GM19240 (cell line): ENCODE measurements around the gene GOLGA3.
"Not testable (repeated sequence)": the region's sequence is repeated elsewhere in the genome, so short reads cannot be mapped to it uniquely, and the experiment has no call there.

Experiments used
- DNase-seq: peaks from one replicate; pipeline ENCODE4 v3.0.0; 2011; ENCODE audit warnings: low spot score; ENCODE audit not compliant: insufficient read length

GOLGA3 gene

GRCh38 chr12:132781938-132782337 is 46.7 kb downstream of the GOLGA3 start:
- DNase-seq, result no peak

GRCh38 chr12:132779781-132780353 is 48.8 kb downstream of the GOLGA3 start:
- no peak for DNase-seq

- DNase-seq, result no peak
Observed at GRCh38 chr12:132777614-132778013, 51.1 kb downstream of the GOLGA3 start.

- no peak for DNase-seq
Observed at GRCh38 chr12:132776816-132777568, 51.7 kb downstream of the GOLGA3 start.

- not testable (repeated sequence) for DNase-seq
Observed at GRCh38 chr12:132776230-132776625, 52.4 kb downstream of the GOLGA3 start.

GRCh38 chr12:132775502-132776229 is 53.0 kb downstream of the GOLGA3 start:
- no peak for DNase-seq

- no peak for DNase-seq
Observed at GRCh38 chr12:132774646-132775275, 53.9 kb downstream of the GOLGA3 start.

- DNase-seq, result no peak
Observed at GRCh38 chr12:132774159-132774558, 54.5 kb downstream of the GOLGA3 start.

GRCh38 chr12:132773077-132773955 is 55.4 kb downstream of the GOLGA3 start:
- DNase-seq, result no peak

GRCh38 chr12:132772606-132773005 is 56.1 kb downstream of the GOLGA3 start:
- DNase-seq, result peak; percentile 46

GRCh38 chr12:132771126-132771838 is 57.4 kb downstream of the GOLGA3 start:
- DNase-seq, result peak; percentile 45

- no peak for DNase-seq
Observed at GRCh38 chr12:132766380-132767085, 62.1 kb downstream of the GOLGA3 start.

- DNase-seq, result no peak
Observed at GRCh38 chr12:132765361-132765760, 63.3 kb downstream of the GOLGA3 start.

GRCh38 chr12:132764231-132764630 is 64.4 kb downstream of the GOLGA3 start:
- DNase-seq, result no peak

GRCh38 chr12:132761921-132762583 is 66.6 kb downstream of the GOLGA3 start:
- DNase-seq, result peak; percentile 96

- DNase-seq, result peak; percentile 51
Observed at GRCh38 chr12:132761032-132761920, 67.4 kb downstream of the GOLGA3 start, which contains the start of gene ANKLE2. ANKLE2 (minus strand) TSS chr12:132761832; CDS start chr12:132761798, 34 bp downstream.

GRCh38 chr12:132759359-132759758 is 69.3 kb downstream of the GOLGA3 start:
- DNase-seq, result no peak

GRCh38 chr12:132758825-132759224 is 69.8 kb downstream of the GOLGA3 start:
- DNase-seq, result not testable (repeated sequence)
